DMS114 treated with DMSO at 0.1 percent for 48 hours (cell line): ENCODE measurements around the gene DMD.

ENCODE experiments used
- DNase-seq: peaks from one replicate; lab custom pipeline; 2025; ENCODE audit not compliant: unreplicated experiment; lab: John Stamatoyannopoulos, UW

Gene DMD

GRCh38 chrX:31093639-31093975 lies 2117.7 kb downstream of the DMD start:
- DNase-seq, result no peak

GRCh38 chrX:31092970-31093638 lies 2118.2 kb downstream of the DMD start:
- no peak for DNase-seq

DNA sequence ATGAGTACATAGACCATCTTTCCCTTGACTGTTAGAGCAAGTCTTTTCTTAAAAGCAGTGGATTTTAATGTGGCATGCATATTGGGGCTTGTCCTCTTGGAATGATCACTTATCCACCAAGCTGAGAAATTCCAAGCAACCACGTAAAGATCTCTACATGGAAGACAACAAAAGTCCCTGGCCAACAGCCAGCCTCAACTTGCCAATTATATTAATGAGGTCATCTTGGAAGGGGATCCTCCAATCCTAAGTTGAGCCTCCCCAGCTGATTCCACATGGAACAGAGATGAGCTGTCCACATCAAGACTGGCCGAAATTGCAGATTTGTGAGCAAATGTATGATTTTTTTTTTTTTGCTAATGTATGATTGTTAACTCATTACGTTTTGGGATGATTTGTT lies 2118.9 kb downstream of the DMD start:
- DNase-seq, result no peak

DNA sequence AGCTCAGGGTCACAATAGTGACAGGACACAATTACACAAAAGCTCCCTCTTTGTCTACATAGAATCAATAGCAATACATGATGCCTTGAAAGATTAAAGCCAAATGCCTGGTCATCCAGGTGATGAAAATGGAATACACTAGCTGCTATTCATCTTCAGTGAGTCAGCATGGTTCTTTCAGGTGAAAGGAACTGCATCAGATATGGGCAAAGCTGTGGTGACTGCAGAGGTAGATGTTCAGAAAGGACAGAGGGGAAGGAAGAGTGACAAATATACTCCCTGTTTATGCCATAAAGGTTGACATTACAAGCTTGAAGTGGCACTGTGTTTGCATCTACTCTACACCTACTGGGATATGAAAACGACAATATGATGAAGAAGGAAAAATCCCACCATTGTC lies 2119.5 kb downstream of the DMD start:
- DNase-seq, result no peak

DNA sequence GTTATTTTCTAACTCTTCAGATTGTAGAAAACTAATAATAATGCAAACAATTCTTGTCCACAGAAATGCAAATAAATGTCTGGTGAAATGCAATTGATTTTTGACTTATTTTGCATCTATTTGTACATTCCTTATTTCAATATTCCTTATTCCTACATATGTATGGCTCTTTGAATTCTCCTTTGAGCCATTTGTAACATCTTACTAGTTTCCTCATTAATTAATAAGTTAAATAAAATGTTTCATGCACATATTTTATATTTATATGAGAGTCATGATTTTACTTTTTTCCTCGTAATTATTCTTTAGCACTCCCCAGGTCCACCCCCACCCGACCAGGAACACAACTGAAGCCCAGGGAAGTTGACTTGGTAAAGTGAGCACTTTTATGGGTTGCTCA lies 2136.8 kb downstream of the DMD start:
- no peak for DNase-seq

DNA sequence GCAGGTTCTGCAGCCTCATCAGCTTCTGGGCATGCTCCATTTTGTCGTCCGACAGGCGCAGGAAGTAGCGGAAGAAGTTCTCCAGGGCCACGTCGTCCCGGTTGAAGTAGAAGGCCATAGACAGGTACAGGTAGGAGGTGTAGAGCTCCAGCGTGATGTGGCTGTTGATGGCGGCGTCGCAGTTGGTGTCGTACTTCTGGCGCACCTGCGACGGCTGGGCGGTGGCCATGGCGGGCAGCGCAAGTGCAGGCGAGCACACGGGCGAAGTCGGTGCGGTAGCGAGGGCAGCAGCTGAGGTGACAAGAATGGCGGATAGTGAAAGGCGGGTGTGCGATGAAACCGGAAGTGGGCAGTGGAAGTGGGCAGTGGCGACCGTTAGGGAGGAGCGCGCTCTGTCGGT lies 2139.6 kb downstream of the DMD start, which contains the start of gene FTHL17:
Gene FTHL17, minus strand, starts transcription at position 317 of the 400 bp plus-strand sequence. Its CDS starts 88 bp downstream, at position 229.
- DNase-seq, result no peak

GRCh38 chrX:31071262-31071661 lies 2140.1 kb downstream of the DMD start:
- no peak for DNase-seq

- no peak for DNase-seq
Measured at GRCh38 chrX:31070057-31070468, 2141.3 kb downstream of the DMD start.
